ENCODE results near the gene NLGN3.

NLGN3 gene

GRCh38 chrX:71099736-71100135, 44.9 kb upstream of the NLGN3 start:
- TF ChIP-seq CTCF (conservative IDR thresholded peaks at IDR 0.05), result no peak

GRCh38 chrX:71100581-71101505, 43.8 kb upstream of the NLGN3 start:
- TF ChIP-seq CTCF (conservative IDR thresholded peaks at IDR 0.05), result no peak
- H3K27ac ChIP-seq, result no peak overlapping the region

More at GRCh38 chrX:71099736-71100135, 44.9 kb upstream of the NLGN3 start:
- no peak overlapping the region for H3K27ac ChIP-seq

- no peak overlapping the region for H3K27ac ChIP-seq
- TF ChIP-seq CTCF (conservative IDR thresholded peaks at IDR 0.05), result no peak
Observed at GRCh38 chrX:71102292-71102691, 42.3 kb upstream of the NLGN3 start.

GRCh38 chrX:71103110-71103983, 41.3 kb upstream of the NLGN3 start:
- no peak overlapping the region for H3K27ac ChIP-seq
- TF ChIP-seq CTCF (conservative IDR thresholded peaks at IDR 0.05), result no peak

- no peak for TF ChIP-seq CTCF (conservative IDR thresholded peaks at IDR 0.05)
- H3K27ac ChIP-seq, result no peak overlapping the region
Observed at GRCh38 chrX:71105628-71106027, 39.0 kb upstream of the NLGN3 start.

- no peak within 1 kb of the TSS for H3K27ac ChIP-seq
- TF ChIP-seq CTCF (conservative IDR thresholded peaks at IDR 0.05), result no peak
Observed at GRCh38 chrX:71106427-71106826, 38.2 kb upstream of the NLGN3 start, which contains the start of gene CXorf65. TSS of gene CXorf65 (minus strand) at chrX:71106740. CDS start at chrX:71106556, 184 bp downstream.

GRCh38 chrX:71107245-71107644, 37.4 kb upstream of the NLGN3 start:
- no peak overlapping the region for H3K27ac ChIP-seq
- TF ChIP-seq CTCF (conservative IDR thresholded peaks at IDR 0.05), result no peak

Measured in VCaP (cell line).